ENCODE data around the gene CDK1.
A peak's percentile ranks its signal among the peaks of the same experiment; 100 is the strongest.

CDK1 gene

GRCh38 chr10:60778214-60778970 is at the start of gene CDK1:
Gene CDK1 (plus strand): TSS chr10:60778478. CDS start chr10:60780166, 1,688 bp downstream.
- H3K79me2 ChIP-seq (ENCODE audit: insufficient read depth, low read length), result peaks cover 51% of the 10 kb centered on the region
- TF ChIP-seq CTCF (IDR thresholded peaks at IDR 0.05; ENCODE audit: insufficient read depth, low read length, poor library complexity, severe bottlenecking) (no peak), EZH2phosphoT487 (conservative IDR thresholded peaks at IDR 0.05; ENCODE audit: low read length) (no peak)
- H3K9me2 ChIP-seq (replicated peaks; ENCODE audit: insufficient read depth, low read length), result no peaks in the 10 kb centered on the region

GRCh38 chr10:60729106-60729505 is 49.2 kb upstream of the CDK1 start:
- no peaks in the 10 kb centered on the region for H3K9me3 ChIP-seq (ENCODE audit: insufficient read depth, low read length)
- no peaks in the 10 kb centered on the region for H3F3A ChIP-seq (ENCODE audit: insufficient read depth)
- H3K9ac ChIP-seq (ENCODE audit: low read length), result no peak overlapping the region
- TF ChIP-seq EZH2phosphoT487 (conservative IDR thresholded peaks at IDR 0.05; ENCODE audit: low read length), result no peak
- TF ChIP-seq CTCF (IDR thresholded peaks at IDR 0.05; ENCODE audit: insufficient read depth, low read length, poor library complexity, severe bottlenecking), result no peak
- no peaks in the 10 kb centered on the region for H3K79me2 ChIP-seq (ENCODE audit: insufficient read depth, low read length)
- H3K4me2 ChIP-seq (ENCODE audit: low read depth, low read length, poor library complexity, severe bottlenecking), result no peak overlapping the region
- H3K27ac ChIP-seq (ENCODE audit: low read depth, low read length), result no peak overlapping the region
- no peaks in the 10 kb centered on the region for H3K9me2 ChIP-seq (replicated peaks; ENCODE audit: insufficient read depth, low read length)
- no peaks in the 10 kb centered on the region for H3K36me3 ChIP-seq (ENCODE audit: low read length)
- H4K20me1 ChIP-seq (ENCODE audit: low read depth, low read length), result no peaks in the 10 kb centered on the region
- H2AFZ ChIP-seq (ENCODE audit: low read depth, low read length, severe bottlenecking), result no peak overlapping the region
- H3K4me3 ChIP-seq (ENCODE audit: insufficient read depth, low read length, poor library complexity, severe bottlenecking), result no peak overlapping the region
- H3K27me3 ChIP-seq (ENCODE audit: low read length), result no peaks in the 10 kb centered on the region

More at GRCh38 chr10:60778214-60778970, at the start of gene CDK1:
- Histone ChIP-seq H3K9ac (ENCODE audit: low read length) (peak within 1 kb of the TSS; percentile 99), H3F3A (ENCODE audit: insufficient read depth) (peaks cover 5% of the 10 kb centered on the region; the same call in 1 of the 2 replicates), H3K4me2 (ENCODE audit: low read depth, low read length, poor library complexity, severe bottlenecking) (peak within 1 kb of the TSS; percentile 99), H3K9me3 (ENCODE audit: insufficient read depth, low read length) (no peaks in the 10 kb centered on the region), H2AFZ (ENCODE audit: low read depth, low read length, severe bottlenecking) (peak within 1 kb of the TSS; percentile 87), H3K4me3 (ENCODE audit: insufficient read depth, low read length, poor library complexity, severe bottlenecking) (peak within 1 kb of the TSS; percentile 97), H3K27me3 (ENCODE audit: low read length) (no peaks in the 10 kb centered on the region), H3K36me3 (ENCODE audit: low read length) (peaks cover 45% of the 10 kb centered on the region), H4K20me1 (ENCODE audit: low read depth, low read length) (peaks cover 42% of the 10 kb centered on the region), H3K27ac (ENCODE audit: low read depth, low read length) (peak within 1 kb of the TSS; percentile 87)

DNA sequence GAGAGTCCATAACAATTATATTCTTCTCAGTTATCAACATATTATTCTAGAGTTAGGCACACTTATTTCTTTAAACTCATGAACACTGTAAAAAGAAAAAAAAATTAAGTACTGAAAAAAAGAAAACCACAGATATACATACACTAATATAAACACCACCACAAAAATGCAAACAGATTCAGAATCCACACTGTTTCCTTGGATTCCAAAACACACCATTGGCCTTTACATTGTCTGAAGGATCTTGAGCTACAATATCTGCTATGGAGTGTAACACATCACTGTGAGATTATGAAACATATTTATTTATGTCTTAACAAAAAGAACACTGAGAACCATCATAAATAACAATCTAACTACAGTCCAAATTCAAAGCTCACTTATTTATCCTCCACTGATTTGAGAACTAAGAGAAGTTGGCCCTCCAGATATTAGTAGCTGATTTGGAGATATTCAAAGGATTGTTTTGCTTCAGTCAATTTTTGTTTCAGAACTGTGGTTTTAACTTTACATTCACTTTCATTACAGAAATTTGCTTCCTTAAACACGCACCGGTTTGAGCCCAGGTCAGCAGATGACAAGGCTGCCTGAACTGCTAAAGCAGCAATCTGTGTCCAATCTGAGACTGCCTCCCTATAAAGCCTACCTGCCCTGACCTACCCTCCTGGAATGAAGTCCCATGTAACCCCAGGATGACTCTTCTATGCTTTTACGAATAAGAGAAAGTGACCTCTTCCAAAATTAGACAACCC is 47.0 kb upstream of the CDK1 start:
- no peaks in the 10 kb centered on the region for H3K79me2 ChIP-seq (ENCODE audit: insufficient read depth, low read length)
- H3K4me2 ChIP-seq (ENCODE audit: low read depth, low read length, poor library complexity, severe bottlenecking), result no peak overlapping the region
- no peaks in the 10 kb centered on the region for H3K9me3 ChIP-seq (ENCODE audit: insufficient read depth, low read length)
- no peaks in the 10 kb centered on the region for H3K36me3 ChIP-seq (ENCODE audit: low read length)
- H3K9ac ChIP-seq (ENCODE audit: low read length), result no peak overlapping the region
- TF ChIP-seq EZH2phosphoT487 (conservative IDR thresholded peaks at IDR 0.05; ENCODE audit: low read length) (no peak), CTCF (IDR thresholded peaks at IDR 0.05; ENCODE audit: insufficient read depth, low read length, poor library complexity, severe bottlenecking) (no peak)
- no peak overlapping the region for H3K4me3 ChIP-seq (ENCODE audit: insufficient read depth, low read length, poor library complexity, severe bottlenecking)
- H4K20me1 ChIP-seq (ENCODE audit: low read depth, low read length), result no peaks in the 10 kb centered on the region
- no peaks in the 10 kb centered on the region for H3K27me3 ChIP-seq (ENCODE audit: low read length)
- no peak overlapping the region for H3K27ac ChIP-seq (ENCODE audit: low read depth, low read length)
- H3F3A ChIP-seq (ENCODE audit: insufficient read depth), result no peaks in the 10 kb centered on the region
- H3K9me2 ChIP-seq (replicated peaks; ENCODE audit: insufficient read depth, low read length), result no peaks in the 10 kb centered on the region
- no peak overlapping the region for H2AFZ ChIP-seq (ENCODE audit: low read depth, low read length, severe bottlenecking)

Measured in SU-DHL-6 (cell line).